Ovary (tissue), 3 donors: ENCODE results near the gene IER2.

ENCODE experiments used
- EP300 ChIP-seq: sonication (generic); formaldehyde crosslinking; IDR thresholded peaks from one replicate; pipeline ENCODE4 v1.6.1; 2017; ENCODE audit warnings: antibody characterized with exemption
- POLR2A ChIP-seq: fragments of 450-650 bp; IDR thresholded peaks from one replicate; pipeline ENCODE4 v1.6.1; 2017; ENCODE audit warnings: antibody characterized with exemption, mild to moderate bottlenecking, moderate library complexity
- TF ChIP-seq, protein P1 (sequence below), 3 donors: fragments of 450-650 bp in 2 of 3; fragments of 200-600 bp in 1 of 3; IDR thresholded peaks; one replicate each; pipeline versions ENCODE4 v1.5.1 to v1.8.0; 2016 to 2022; ENCODE audit warnings: antibody characterized with exemption in 3 of 3, mild to moderate bottlenecking in 1 of 3
- donor health status: DM: no; HTN: no; CAD: no.

GRCh38 chr19:13104360-13104847, 45.8 kb upstream of the IER2 start:
- TF ChIP-seq, protein P1, sequence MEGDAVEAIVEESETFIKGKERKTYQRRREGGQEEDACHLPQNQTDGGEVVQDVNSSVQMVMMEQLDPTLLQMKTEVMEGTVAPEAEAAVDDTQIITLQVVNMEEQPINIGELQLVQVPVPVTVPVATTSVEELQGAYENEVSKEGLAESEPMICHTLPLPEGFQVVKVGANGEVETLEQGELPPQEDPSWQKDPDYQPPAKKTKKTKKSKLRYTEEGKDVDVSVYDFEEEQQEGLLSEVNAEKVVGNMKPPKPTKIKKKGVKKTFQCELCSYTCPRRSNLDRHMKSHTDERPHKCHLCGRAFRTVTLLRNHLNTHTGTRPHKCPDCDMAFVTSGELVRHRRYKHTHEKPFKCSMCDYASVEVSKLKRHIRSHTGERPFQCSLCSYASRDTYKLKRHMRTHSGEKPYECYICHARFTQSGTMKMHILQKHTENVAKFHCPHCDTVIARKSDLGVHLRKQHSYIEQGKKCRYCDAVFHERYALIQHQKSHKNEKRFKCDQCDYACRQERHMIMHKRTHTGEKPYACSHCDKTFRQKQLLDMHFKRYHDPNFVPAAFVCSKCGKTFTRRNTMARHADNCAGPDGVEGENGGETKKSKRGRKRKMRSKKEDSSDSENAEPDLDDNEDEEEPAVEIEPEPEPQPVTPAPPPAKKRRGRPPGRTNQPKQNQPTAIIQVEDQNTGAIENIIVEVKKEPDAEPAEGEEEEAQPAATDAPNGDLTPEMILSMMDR (IDR thresholded peaks at IDR 0.05): peak in 2 of 3 donors; percentile 28 to 44
- TF ChIP-seq POLR2A: no peak
- no peak for TF ChIP-seq EP300
